ENCODE results near the gene SIMC1. TPM values are rescaled to one million over a fixed set of nuclear protein-coding genes. Genes with fewer than 3 reads are reported as not detected.
A peak's percentile ranks its signal among the peaks of the same experiment; 100 is the strongest.

The SIMC1 gene
- total and polyA plus RNA-seq, 2 experiments from 2014 or later, result 3.5 to 8.6 TPM

GRCh38 chr5:176394096-176394495, 155.9 kb downstream of the SIMC1 start:
- Histone ChIP-seq H3K9ac (no peak overlapping the region), H3K4me2 (ENCODE audit: unreplicated experiment) (no peak overlapping the region), H3K9me2 (ENCODE audit: insufficient read depth) (no peaks in the 10 kb centered on the region), H3K36me3 (ENCODE audit: low read depth) (0 out of 2 replicates have a peak, but pooled peaks cover 3% of the 10 kb centered on the region), H2AFZ (no peak overlapping the region), H3K27me3 (replicated peaks; ENCODE audit: insufficient read depth) (no peaks in the 10 kb centered on the region), H3K79me2 (ENCODE audit: insufficient read depth) (peaks cover 17% of the 10 kb centered on the region), H3F3A (ENCODE audit: insufficient read depth) (peaks cover 13% of the 10 kb centered on the region), H3K4me3 (no peak overlapping the region), H4K20me1 (ENCODE audit: insufficient read depth) (no peaks in the 10 kb centered on the region), H3K27ac (no peak overlapping the region), H3K9me3 (ENCODE audit: low read depth) (no peaks in the 10 kb centered on the region), H3K4me1 (ENCODE audit: insufficient read depth) (peaks cover 5% of the 10 kb centered on the region; the same call in 1 of the 2 replicates)
- in situ Hi-C loops (cut with MboI), result no loop called here
- no peak for DNase-seq
- WGBS, 2 experiments (ENCODE audit: low coverage in 1 of 2, low lambda C conversion rate in 2 of 2, missing lambda C conversion rate in 2 of 2), result 87 to 91% methylated on average over 9 of the region's 9 CpGs
- TF ChIP-seq EZH2 (IDR thresholded peaks at IDR 0.05; ENCODE audit: insufficient read depth, poor library complexity, severe bottlenecking) (no peak), EZH2phosphoT487 (IDR thresholded peaks at IDR 0.05; ENCODE audit: insufficient read depth, low read depth) (no peak)

GRCh38 chr5:176394881-176395675, 156.9 kb downstream of the SIMC1 start:
- no peak overlapping the region for H3K4me2 ChIP-seq (ENCODE audit: unreplicated experiment)
- no peaks in the 10 kb centered on the region for H4K20me1 ChIP-seq (ENCODE audit: insufficient read depth)
- H3K79me2 ChIP-seq (ENCODE audit: insufficient read depth), result peaks cover 15% of the 10 kb centered on the region
- H3F3A ChIP-seq (ENCODE audit: insufficient read depth), result peaks cover 6% of the 10 kb centered on the region; the same call in 1 of the 2 replicates
- DNase-seq, result no peak
- in situ Hi-C loops (cut with MboI), result no loop called here
- no peak overlapping the region for H3K4me3 ChIP-seq
- H3K27me3 ChIP-seq (replicated peaks; ENCODE audit: insufficient read depth), result no peaks in the 10 kb centered on the region
- 0 out of 2 replicates have a peak, but pooled peaks cover 3% of the 10 kb centered on the region for H3K36me3 ChIP-seq (ENCODE audit: low read depth)
- 84 to 85% methylated on average over 10 to 11 of the region's 11 CpGs for WGBS, 2 experiments (ENCODE audit: low coverage in 1 of 2, low lambda C conversion rate in 2 of 2, missing lambda C conversion rate in 2 of 2)
- H3K9ac ChIP-seq, result no peak overlapping the region
- no peak overlapping the region for H2AFZ ChIP-seq
- H3K27ac ChIP-seq, result no peak overlapping the region
- TF ChIP-seq EZH2phosphoT487 (IDR thresholded peaks at IDR 0.05; ENCODE audit: insufficient read depth, low read depth) (no peak), EZH2 (IDR thresholded peaks at IDR 0.05; ENCODE audit: insufficient read depth, poor library complexity, severe bottlenecking) (no peak)
- H3K9me3 ChIP-seq (ENCODE audit: low read depth), result no peaks in the 10 kb centered on the region
- H3K4me1 ChIP-seq (ENCODE audit: insufficient read depth), result no peaks in the 10 kb centered on the region
- no peaks in the 10 kb centered on the region for H3K9me2 ChIP-seq (ENCODE audit: insufficient read depth)

MicroRNAs within 50 kb of the gene (microRNA counts, 767-probe panel; counts per million panel counts)
- 447 counts per million, percentile 86 among the panel's probes with 10 or more counts for microRNA hsa-miR-1271-5p

Small RNAs within 50 kb of the gene (microRNA-seq; reads per million reads assigned to microRNA genes)
- gene MIR1271 (ENCODE audit: borderline number of aligned reads), result 12.8 reads per million, percentile 18 among the genes with 10 or more reads in this experiment

Small RNAs within 50 kb of the gene (small RNA-seq; reads per million reads assigned to genes)
- gene MIR1271 (ENCODE audit: low read depth, low replicate concordance), result not detected

Other genes starting within 250 kb of the SIMC1 start
- 110 and 114 TPM in 2 replicates for gene KIAA1191, start 123.3 kb downstream of the SIMC1 start, total RNA-seq (2014; rRNA removed; shearing (Covaris generic))
- 110 and 118 TPM in 2 replicates for gene KIAA1191, start 123.3 kb downstream of the SIMC1 start, polyA plus RNA-seq (2016; fragmentation: Nextera tagmentation; extraction: Ambion mirVana)
- 8.3 and 8.9 TPM in 2 replicates for gene ARL10, start 127.1 kb downstream of the SIMC1 start, total RNA-seq (2014; rRNA removed; shearing (Covaris generic))
- 4.3 and 6.7 TPM in 2 replicates for gene ARL10, start 127.1 kb downstream of the SIMC1 start, polyA plus RNA-seq (2016; fragmentation: Nextera tagmentation; extraction: Ambion mirVana)
- 13.3 and 15.2 TPM in 2 replicates for gene NOP16, start 150.2 kb downstream of the SIMC1 start, total RNA-seq (2014; rRNA removed; shearing (Covaris generic))
- 68.4 and 68.7 TPM in 2 replicates for gene NOP16, start 150.2 kb downstream of the SIMC1 start, polyA plus RNA-seq (2016; fragmentation: Nextera tagmentation; extraction: Ambion mirVana)
- 33.8 and 72.1 TPM in 2 replicates for gene HIGD2A, start 150.3 kb downstream of the SIMC1 start, total RNA-seq (2014; rRNA removed; shearing (Covaris generic))
- gene HIGD2A, start 150.3 kb downstream of the SIMC1 start, polyA plus RNA-seq (2016; fragmentation: Nextera tagmentation; extraction: Ambion mirVana), result 110 and 117 TPM in 2 replicates
- gene CLTB, start 178.1 kb downstream of the SIMC1 start, total RNA-seq (2014; rRNA removed; shearing (Covaris generic)), result 121 and 130 TPM in 2 replicates
- gene CLTB, start 178.1 kb downstream of the SIMC1 start, polyA plus RNA-seq (2016; fragmentation: Nextera tagmentation; extraction: Ambion mirVana), result 128 and 132 TPM in 2 replicates
- 41.0 and 45.0 TPM in 2 replicates for gene FAF2, start 210.0 kb downstream of the SIMC1 start, total RNA-seq (2014; rRNA removed; shearing (Covaris generic))
- 45.4 and 45.7 TPM in 2 replicates for gene FAF2, start 210.0 kb downstream of the SIMC1 start, polyA plus RNA-seq (2016; fragmentation: Nextera tagmentation; extraction: Ambion mirVana)